Measurements from ENCODE around the gene RBKS. TPM values are rescaled to one million over a fixed set of nuclear protein-coding genes. Genes with fewer than 3 reads are reported as not detected.

RBKS gene
- total RNA-seq, 3 donors from 2014 or later, result 5.9 to 10.6 (median 10.3) TPM

- intact Hi-C loops (cut with DNase I, micrococcal nuclease), result no loop called here
- ATAC-seq (no peak), DNase-seq (no peak)
- no peaks in the 10 kb centered on the region for H3K9me3 ChIP-seq
- no peaks in the 10 kb centered on the region for H3K36me3 ChIP-seq (ENCODE audit: low read depth)
- no peak for TF ChIP-seq CTCF (IDR thresholded peaks at IDR 0.05)
- H3K4me3 ChIP-seq, result no peak overlapping the region
- no peaks in the 10 kb centered on the region for H3K4me1 ChIP-seq (ENCODE audit: low read depth)
Measured at GRCh38 chr2:27856956-27857355, 33.2 kb downstream of the RBKS start.

- Histone ChIP-seq H3K9me3 (no peaks in the 10 kb centered on the region), H3K4me3 (no peak overlapping the region), H3K36me3 (ENCODE audit: low read depth) (no peaks in the 10 kb centered on the region), H3K4me1 (ENCODE audit: low read depth) (no peaks in the 10 kb centered on the region)
- intact Hi-C loops (cut with DNase I, micrococcal nuclease), result no loop called here
- ATAC-seq (no peak), DNase-seq (no peak)
- no peak for TF ChIP-seq CTCF (IDR thresholded peaks at IDR 0.05)
Measured at GRCh38 chr2:27856386-27856785, 33.8 kb downstream of the RBKS start.

GRCh38 chr2:27855476-27855875, 34.7 kb downstream of the RBKS start:
- no peak overlapping the region for H3K4me3 ChIP-seq
- no peak for TF ChIP-seq CTCF (IDR thresholded peaks at IDR 0.05)
- DNase-seq (no peak), ATAC-seq (no peak)
- no peaks in the 10 kb centered on the region for H3K36me3 ChIP-seq (ENCODE audit: low read depth)
- no peaks in the 10 kb centered on the region for H3K4me1 ChIP-seq (ENCODE audit: low read depth)
- no peaks in the 10 kb centered on the region for H3K9me3 ChIP-seq
- intact Hi-C loops (cut with DNase I, micrococcal nuclease), result no loop called here

- Histone ChIP-seq H3K4me3 (no peak overlapping the region), H3K36me3 (ENCODE audit: low read depth) (no peaks in the 10 kb centered on the region), H3K4me1 (ENCODE audit: low read depth) (no peaks in the 10 kb centered on the region), H3K9me3 (no peaks in the 10 kb centered on the region)
- DNase-seq, result peak in 2 of 3 donors; percentile 25 to 28
- TF ChIP-seq CTCF (IDR thresholded peaks at IDR 0.05), result no peak
- intact Hi-C loops (cut with DNase I, micrococcal nuclease), result no loop called here
- peak; percentile 60 for ATAC-seq
Measured at GRCh38 chr2:27854229-27854862, 35.8 kb downstream of the RBKS start.

GRCh38 chr2:27852691-27853090, 37.5 kb downstream of the RBKS start:
- H3K4me1 ChIP-seq (ENCODE audit: low read depth), result no peaks in the 10 kb centered on the region
- no peaks in the 10 kb centered on the region for H3K9me3 ChIP-seq
- no peak for TF ChIP-seq CTCF (IDR thresholded peaks at IDR 0.05)
- ATAC-seq (no peak), DNase-seq (no peak)
- no peaks in the 10 kb centered on the region for H3K36me3 ChIP-seq (ENCODE audit: low read depth)
- intact Hi-C loops (cut with DNase I, micrococcal nuclease), result no loop called here
- H3K4me3 ChIP-seq, result no peak overlapping the region
